ENCODE results near the gene ENG.

DNA sequence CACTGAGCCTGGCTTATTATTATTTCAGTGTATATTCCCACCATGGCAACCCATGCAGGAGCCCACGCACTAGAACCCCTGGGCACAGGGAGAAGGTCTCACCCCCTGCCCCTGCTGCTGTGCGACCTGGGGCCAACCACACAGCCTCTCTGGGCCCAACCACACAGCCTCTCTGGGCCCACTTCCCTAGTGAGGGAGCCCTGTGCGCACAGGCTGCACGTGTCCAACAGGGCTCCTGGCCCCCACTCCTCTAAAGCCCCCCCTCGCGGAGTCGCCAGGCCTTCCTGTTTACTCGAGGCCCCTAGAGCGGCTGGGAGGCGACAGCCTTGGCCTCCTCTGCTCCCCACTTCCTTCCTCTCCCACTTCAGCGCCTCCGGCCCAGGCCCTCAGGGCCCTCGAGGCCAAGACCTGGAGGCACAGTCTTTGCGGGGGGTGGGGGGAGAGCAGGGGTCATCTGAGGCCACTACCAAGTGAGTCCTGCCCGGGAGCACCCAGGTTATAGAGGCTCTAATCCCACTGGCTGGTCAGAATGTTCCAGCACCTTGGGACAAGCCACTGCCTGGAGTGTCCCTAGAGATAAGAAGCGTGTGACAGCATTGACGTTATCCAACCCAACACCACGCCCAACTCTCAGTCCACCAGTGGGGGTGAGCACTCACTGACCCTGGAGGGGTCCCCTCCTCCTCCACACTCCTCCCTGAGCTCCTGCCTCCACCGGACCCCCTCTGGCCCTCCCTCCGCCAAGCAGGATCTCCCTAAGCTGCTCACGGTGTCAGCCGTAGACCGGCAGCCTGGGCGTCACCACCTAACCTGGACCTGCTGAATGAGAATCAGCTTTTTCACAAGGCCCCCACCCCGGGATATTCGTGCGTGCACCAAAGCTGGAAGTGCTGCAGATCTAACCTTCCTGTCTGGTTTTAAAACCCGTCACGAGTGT is 7.9 kb upstream of the ENG start:
- TF ChIP-seq, protein P1, sequence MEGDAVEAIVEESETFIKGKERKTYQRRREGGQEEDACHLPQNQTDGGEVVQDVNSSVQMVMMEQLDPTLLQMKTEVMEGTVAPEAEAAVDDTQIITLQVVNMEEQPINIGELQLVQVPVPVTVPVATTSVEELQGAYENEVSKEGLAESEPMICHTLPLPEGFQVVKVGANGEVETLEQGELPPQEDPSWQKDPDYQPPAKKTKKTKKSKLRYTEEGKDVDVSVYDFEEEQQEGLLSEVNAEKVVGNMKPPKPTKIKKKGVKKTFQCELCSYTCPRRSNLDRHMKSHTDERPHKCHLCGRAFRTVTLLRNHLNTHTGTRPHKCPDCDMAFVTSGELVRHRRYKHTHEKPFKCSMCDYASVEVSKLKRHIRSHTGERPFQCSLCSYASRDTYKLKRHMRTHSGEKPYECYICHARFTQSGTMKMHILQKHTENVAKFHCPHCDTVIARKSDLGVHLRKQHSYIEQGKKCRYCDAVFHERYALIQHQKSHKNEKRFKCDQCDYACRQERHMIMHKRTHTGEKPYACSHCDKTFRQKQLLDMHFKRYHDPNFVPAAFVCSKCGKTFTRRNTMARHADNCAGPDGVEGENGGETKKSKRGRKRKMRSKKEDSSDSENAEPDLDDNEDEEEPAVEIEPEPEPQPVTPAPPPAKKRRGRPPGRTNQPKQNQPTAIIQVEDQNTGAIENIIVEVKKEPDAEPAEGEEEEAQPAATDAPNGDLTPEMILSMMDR (IDR thresholded peaks at IDR 0.05; ENCODE audit: low read depth, low read length), result no peak
- TF ChIP-seq EZH2phosphoT487 (IDR thresholded peaks at IDR 0.05; ENCODE audit: low read depth), result no peak
